Ectodermal cell (in vitro differentiated cells): ENCODE data around the gene HSP90AA1.
"Not testable (repeated sequence)": the region's sequence is repeated elsewhere in the genome, so short reads cannot be mapped to it uniquely, and the experiment has no call there.

Experiments
- H3K27ac ChIP-seq: 2 replicates; pipeline ENCODE4 v1.7.0; 2013; ENCODE audit warnings: mild to moderate bottlenecking, low read depth, low read length; ENCODE audit not compliant: insufficient read depth, poor library complexity, severe bottlenecking
- H3K27me3 ChIP-seq: 2 replicates; pipeline ENCODE4 v1.7.0; 2013; ENCODE audit warnings: mild to moderate bottlenecking, low read length; ENCODE audit not compliant: insufficient read depth, control insufficient read depth, poor library complexity, severe bottlenecking
- H3K36me3 ChIP-seq: one replicate; pipeline ENCODE4 v1.7.0; 2013; ENCODE audit warnings: low read length; ENCODE audit not compliant: control insufficient read depth, insufficient read depth
- H3K4me1 ChIP-seq: one replicate; pipeline ENCODE4 v1.7.0; 2013; ENCODE audit warnings: low read length; ENCODE audit not compliant: control insufficient read depth, insufficient read depth
- H3K4me3 ChIP-seq: 2 replicates; pipeline ENCODE4 v1.7.0; 2013; ENCODE audit warnings: low read depth, low read length, control low read depth; ENCODE audit not compliant: insufficient read depth
- H3K9me3 ChIP-seq: 2 replicates; pipeline ENCODE4 v1.7.0; 2013; ENCODE audit warnings: mild to moderate bottlenecking, low read length, moderate library complexity; ENCODE audit not compliant: control insufficient read depth
- WGBS, 2 experiments: methylation state at CpG; one replicate each; pipeline ENCODE4 v1.1.7; 2013; ENCODE audit warnings: missing lambda C conversion rate in 2 of 2; 5-methylcytosine and 5-hydroxymethylcytosine counted together

Gene HSP90AA1

GRCh38 chr14:102084931-102085330 lies 1.9 kb downstream of the HSP90AA1 start:
- peaks cover 23% of the 10 kb centered on the region for H3K4me1 ChIP-seq
- H3K27ac ChIP-seq = no peak overlapping the region
- peak overlapping the region; percentile 90 for H3K4me3 ChIP-seq
- peaks cover 51% of the 10 kb centered on the region for H3K36me3 ChIP-seq
- no peaks in the 10 kb centered on the region for H3K27me3 ChIP-seq
- H3K9me3 ChIP-seq = no peaks in the 10 kb centered on the region
- WGBS, 2 experiments = 91 to 96% methylated on average over 6 of the region's 6 CpGs

GRCh38 chr14:102084522-102084921 lies 2.3 kb downstream of the HSP90AA1 start:
- H3K4me1 ChIP-seq = peaks cover 23% of the 10 kb centered on the region
- H3K4me3 ChIP-seq, H3K27ac ChIP-seq, H3K9me3 ChIP-seq, H3K27me3 ChIP-seq: not testable (repeated sequence)
- H3K36me3 ChIP-seq = peaks cover 55% of the 10 kb centered on the region
- WGBS, 2 experiments = 94 to 97% methylated on average over 5 of the region's 5 CpGs

- no peaks in the 10 kb centered on the region for H3K9me3 ChIP-seq
- H3K36me3 ChIP-seq = peaks cover 64% of the 10 kb centered on the region
- H3K4me1 ChIP-seq = peaks cover 12% of the 10 kb centered on the region
- H3K27ac ChIP-seq = no peak overlapping the region
- WGBS, 2 experiments = 94 to 97% methylated on average over 7 of the region's 7 CpGs
- no peaks in the 10 kb centered on the region for H3K27me3 ChIP-seq
- H3K4me3 ChIP-seq = no peak overlapping the region
Measured at GRCh38 chr14:102081231-102082080, 5.4 kb downstream of the HSP90AA1 start.

- H3K27me3 ChIP-seq = no peaks in the 10 kb centered on the region
- H3K4me3 ChIP-seq = no peak overlapping the region
- WGBS, 2 experiments = 91 to 93% methylated on average over 14 of the region's 14 CpGs
- H3K9me3 ChIP-seq = no peaks in the 10 kb centered on the region
- H3K36me3 ChIP-seq = peaks cover 62% of the 10 kb centered on the region
- H3K27ac ChIP-seq = no peak overlapping the region
- H3K4me1 ChIP-seq = peaks cover 10% of the 10 kb centered on the region
Measured at GRCh38 chr14:102080183-102081080, 6.4 kb downstream of the HSP90AA1 start.

- Histone ChIP-seq H3K4me3 (no peak overlapping the region), H3K36me3 (peaks cover 54% of the 10 kb centered on the region), H3K27ac (no peak overlapping the region)
Measured at GRCh38 chr14:102079700-102079979, 7.2 kb downstream of the HSP90AA1 start.

GRCh38 chr14:102078831-102079699 lies 7.8 kb downstream of the HSP90AA1 start:
- Histone ChIP-seq H3K36me3 (peaks cover 49% of the 10 kb centered on the region), H3K27me3 (no peaks in the 10 kb centered on the region), H3K27ac (no peak overlapping the region), H3K4me1 (peaks cover 4% of the 10 kb centered on the region), H3K4me3 (no peak overlapping the region), H3K9me3 (no peaks in the 10 kb centered on the region)
- WGBS, 2 experiments = 95 to 96% methylated on average over 10 of the region's 10 CpGs

More at GRCh38 chr14:102079700-102079979, 7.2 kb downstream of the HSP90AA1 start:
- no peaks in the 10 kb centered on the region for H3K27me3 ChIP-seq
- peaks cover 4% of the 10 kb centered on the region for H3K4me1 ChIP-seq
- no peaks in the 10 kb centered on the region for H3K9me3 ChIP-seq

GRCh38 chr14:102078361-102078791 lies 8.5 kb downstream of the HSP90AA1 start:
- H3K36me3 ChIP-seq = peaks cover 42% of the 10 kb centered on the region

GRCh38 chr14:102077382-102077709 lies 9.5 kb downstream of the HSP90AA1 start:
- H3K27me3 ChIP-seq = no peaks in the 10 kb centered on the region
- H3K36me3 ChIP-seq = peaks cover 33% of the 10 kb centered on the region
- WGBS, 2 experiments = 81 to 86% methylated on average over 5 of the region's 5 CpGs
- H3K27ac ChIP-seq = no peak overlapping the region
- H3K4me3 ChIP-seq = no peak overlapping the region
- H3K9me3 ChIP-seq = no peaks in the 10 kb centered on the region
- H3K4me1 ChIP-seq = no peaks in the 10 kb centered on the region

More at GRCh38 chr14:102078361-102078791, 8.5 kb downstream of the HSP90AA1 start:
- not testable (repeated sequence) for H3K4me1 ChIP-seq, H3K27ac ChIP-seq, H3K27me3 ChIP-seq, H3K4me3 ChIP-seq, H3K9me3 ChIP-seq
- WGBS, 2 experiments = 94 to 95% methylated on average over 11 of the region's 11 CpGs

GRCh38 chr14:102075155-102075554 lies 11.7 kb downstream of the HSP90AA1 start:
- Histone ChIP-seq H3K4me3 (no peak overlapping the region), H3K27me3 (no peaks in the 10 kb centered on the region), H3K4me1 (no peaks in the 10 kb centered on the region), H3K27ac (no peak overlapping the region), H3K36me3 (peaks cover 15% of the 10 kb centered on the region), H3K9me3 (no peaks in the 10 kb centered on the region)
- WGBS, 2 experiments = 95 to 97% methylated on average over 4 of the region's 4 CpGs
